Right lobe of liver (tissue), 6 donors: ENCODE results near the gene LRRC71. TPM values are rescaled to one million over a fixed set of nuclear protein-coding genes. Genes with fewer than 3 reads are reported as not detected.

Experiments used
- ATAC-seq, 4 donors: fragments of 200-7000 bp; cut with Tn5 transposase; one replicate each; pipeline ENCODE4 v1.9.1; 2020; ENCODE audit warnings: mild to moderate bottlenecking in 4 of 4, moderate library complexity in 4 of 4
- DNase-seq, 3 donors: peaks; one replicate each; pipeline ENCODE4 v3.0.0-alpha.2; 2020
- H3K27ac ChIP-seq, 3 donors: fragments of 200-600 bp; one replicate each; pipeline ENCODE4 v1.8.0; 2022
- H3K27me3 ChIP-seq, 2 donors: fragments of 200-600 bp; one replicate each; pipeline ENCODE4 v1.8.0; 2022
- H3K36me3 ChIP-seq, 4 donors: fragments of 200-600 bp; sonication (generic) in 1 of 4; one replicate each; pipeline versions ENCODE4 v1.5.1 to v1.8.0; 2017 to 2022; ENCODE audit warnings: control low read depth in 1 of 4
- H3K4me1 ChIP-seq, 4 donors: fragments of 200-600 bp; sonication (generic) in 1 of 4; one replicate each; pipeline versions ENCODE4 v1.5.1 to v1.8.0; 2017 to 2022; ENCODE audit warnings: control low read depth in 1 of 4
- H3K4me3 ChIP-seq, 3 donors: fragments of 200-600 bp; one replicate each; pipeline ENCODE4 v1.8.0; 2022
- H3K9me3 ChIP-seq, 4 donors: fragments of 200-600 bp; sonication (generic) in 1 of 4; one replicate each; pipeline versions ENCODE4 v1.5.1 to v1.8.0; 2017 to 2022; ENCODE audit warnings: control low read depth in 1 of 4
- CTCF ChIP-seq, 4 donors: fragments of 200-600 bp in 3 of 4; fragments of 450-650 bp in 1 of 4; IDR thresholded peaks; one replicate each; pipeline versions ENCODE4 v1.5.1 to v1.8.0; 2016 to 2022; ENCODE audit warnings: antibody characterized with exemption in 4 of 4, mild to moderate bottlenecking in 2 of 4
- POLR2A ChIP-seq: fragments of 450-650 bp; IDR thresholded peaks from one replicate; pipeline ENCODE4 v1.6.1; 2017; ENCODE audit warnings: antibody characterized with exemption, mild to moderate bottlenecking
- WGBS: methylation state at CpG from one replicate; pipeline ENCODE4 v1.1.6; 2018; ENCODE audit warnings: low coverage, low lambda C conversion rate; ENCODE audit not compliant: insufficient coverage; ENCODE audit errors: missing lambda C conversion rate; 5-methylcytosine and 5-hydroxymethylcytosine counted together
- intact Hi-C, 2 donors: fragments of 100-400 bp; cut with DNase I; formaldehyde crosslinking; loops; one replicate each; pipeline versions ENCODE4 v1.11.2 to v1.14.1; 2022
- long read RNA-seq: library from polyadenylated mRNA; unstranded; transcript quantifications from one replicate; pipeline ENCODE4 v2.0.0, GENCODE V29; 2019
- total RNA-seq, 6 experiments: library from RNA; depleted of rRNA in 2 of 6; stranded (reverse); fragments of >200 nt in 2 of 6; fragmentation: NEBNext Ultra II Directional in 3 of 6; extraction: Animal tissue kit (Norgen Biotek cat#: 25700) in 3 of 6; gene quantifications; one replicate each; pipeline versions ENCODE4 v1.1.0 to v1.2.4, GENCODE V29; 2016 to 2023
- donor health status: DM: no; HTN: yes; CAD: no.
- donor health status: DM: no; HTN: no; CAD: no.
- donor health status: DM: no; HTN: no; CAD: no.
- donor health status: DM: no; HTN: yes; CAD: no.
- donor health status: DM: no; HTN: yes; CAD: no.

The LRRC71 gene
- total RNA-seq = under 1 TPM in 2 of 6 experiments, not detected in 4; 0.12 to 0.20 TPM
- long read RNA-seq = 0 reads

DNA sequence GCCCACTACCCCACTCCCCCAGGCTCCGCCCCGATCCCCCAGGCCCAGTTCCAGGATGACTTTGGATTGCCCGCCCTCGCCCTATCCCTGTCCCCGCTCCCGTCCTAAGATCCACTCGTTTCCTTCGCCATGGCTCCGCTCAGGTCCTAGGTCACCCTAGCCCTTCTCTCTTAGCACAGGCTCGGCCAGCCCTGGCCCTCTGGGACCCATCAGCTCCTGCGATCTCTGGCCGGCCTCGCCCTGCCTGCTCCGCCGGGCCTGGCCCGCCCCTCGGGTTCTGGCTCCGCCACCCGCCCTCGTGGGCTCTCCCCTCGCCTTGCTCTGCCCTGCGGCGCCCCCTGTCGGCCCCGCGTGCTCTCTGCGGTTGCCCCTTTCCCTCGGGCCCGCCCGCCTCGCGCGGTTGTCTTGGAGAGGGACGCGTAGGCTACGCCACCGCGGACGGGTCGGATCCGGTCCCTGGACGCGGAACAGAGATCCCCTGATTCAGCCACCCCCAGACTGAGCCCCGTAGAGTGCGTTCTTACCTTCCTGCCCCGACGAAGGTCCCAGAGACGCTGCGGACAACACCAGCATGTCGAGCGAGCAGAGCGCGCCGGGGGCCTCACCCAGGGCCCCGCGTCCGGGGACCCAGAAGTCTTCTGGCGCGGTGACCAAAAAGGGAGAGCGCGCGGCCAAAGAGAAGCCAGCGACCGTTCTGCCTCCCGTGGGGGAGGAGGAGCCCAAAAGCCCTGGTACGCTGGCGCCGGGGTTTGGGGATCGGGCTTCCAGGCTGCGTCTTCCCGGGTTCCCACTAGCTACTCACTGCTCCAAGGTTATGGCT is at the start of gene LRRC71:
Gene LRRC71 (plus strand): TSS at position 400 of the 820 bp plus-strand sequence. CDS start 172 bp downstream, at position 572.
- intact Hi-C loops = no loop called here
- peaks cover 0 to 3% (median 0%) of the 10 kb centered on the region in 4 donors for H3K4me1 ChIP-seq
- TF ChIP-seq POLR2A (no peak), CTCF (IDR thresholded peaks at IDR 0.05) (peak; percentile 65 to 79 (median 73))
- no peak within 1 kb of the TSS for H3K27ac ChIP-seq
- H3K9me3 ChIP-seq = no peaks in the 10 kb centered on the region
- WGBS = 6% methylated on average over 39 of the region's 71 CpGs
- peak in 2 of 3 donors; percentile 74 to 77 for DNase-seq
- H3K36me3 ChIP-seq = no peaks in the 10 kb centered on the region
- ATAC-seq = peak; percentile 87 to 97 (median 92)
- no peak within 1 kb of the TSS for H3K4me3 ChIP-seq
- H3K27me3 ChIP-seq = peaks cover 0 to 28% of the 10 kb centered on the region in 2 donors

DNA sequence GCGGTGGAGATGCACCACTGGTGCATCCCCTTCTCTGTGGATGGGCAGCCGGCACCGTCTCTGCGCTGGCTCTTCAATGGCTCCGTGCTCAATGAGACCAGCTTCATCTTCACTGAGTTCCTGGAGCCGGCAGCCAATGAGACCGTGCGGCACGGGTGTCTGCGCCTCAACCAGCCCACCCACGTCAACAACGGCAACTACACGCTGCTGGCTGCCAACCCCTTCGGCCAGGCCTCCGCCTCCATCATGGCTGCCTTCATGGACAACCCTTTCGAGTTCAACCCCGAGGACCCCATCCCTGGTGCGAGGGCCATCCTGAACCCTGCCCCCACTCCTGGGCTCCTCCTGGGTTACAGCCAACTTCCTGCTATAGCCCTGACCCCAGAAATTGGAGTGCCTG is 46.8 kb upstream of the LRRC71 start:
- ATAC-seq = no peak
- intact Hi-C loops = no loop called here
- Histone ChIP-seq H3K4me1 (no peaks in the 10 kb centered on the region), H3K27ac (no peak overlapping the region), H3K27me3 (no peaks in the 10 kb centered on the region), H3K36me3 (no peaks in the 10 kb centered on the region), H3K4me3 (no peak overlapping the region), H3K9me3 (no peaks in the 10 kb centered on the region)
- no CpG with 5 or more reads among the region's 18 CpGs for WGBS
- TF ChIP-seq POLR2A (no peak), CTCF (IDR thresholded peaks at IDR 0.05) (no peak)
- DNase-seq = no peak

DNA sequence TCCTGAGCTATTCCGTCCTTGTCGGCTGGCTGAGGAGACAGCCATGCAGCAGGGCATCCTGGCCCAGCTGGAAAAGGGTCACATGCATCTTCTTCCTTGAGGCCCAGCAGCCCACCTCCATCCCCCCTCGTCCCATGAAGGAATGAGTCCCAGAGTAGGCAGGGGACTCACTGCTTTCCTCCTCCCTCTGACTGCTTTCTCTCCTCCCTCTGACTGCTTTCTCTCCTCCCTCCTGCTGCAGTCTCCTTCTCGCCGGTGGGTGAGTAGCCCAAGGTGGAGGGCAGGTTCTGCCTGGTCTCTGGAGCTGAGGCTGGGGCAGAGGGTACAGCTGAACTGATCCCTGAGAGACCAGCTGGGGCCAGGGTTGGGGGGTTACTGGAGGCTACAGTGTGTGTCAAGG is 46.3 kb upstream of the LRRC71 start:
- WGBS = 74% methylated on average over 4 of the region's 5 CpGs
- Histone ChIP-seq H3K36me3 (no peaks in the 10 kb centered on the region), H3K4me3 (no peak overlapping the region), H3K4me1 (no peaks in the 10 kb centered on the region), H3K27me3 (no peaks in the 10 kb centered on the region), H3K9me3 (no peaks in the 10 kb centered on the region), H3K27ac (no peak overlapping the region)
- TF ChIP-seq CTCF (IDR thresholded peaks at IDR 0.05) (no peak), POLR2A (no peak)
- intact Hi-C loops = no loop called here
- DNase-seq = no peak
- ATAC-seq = no peak

DNA sequence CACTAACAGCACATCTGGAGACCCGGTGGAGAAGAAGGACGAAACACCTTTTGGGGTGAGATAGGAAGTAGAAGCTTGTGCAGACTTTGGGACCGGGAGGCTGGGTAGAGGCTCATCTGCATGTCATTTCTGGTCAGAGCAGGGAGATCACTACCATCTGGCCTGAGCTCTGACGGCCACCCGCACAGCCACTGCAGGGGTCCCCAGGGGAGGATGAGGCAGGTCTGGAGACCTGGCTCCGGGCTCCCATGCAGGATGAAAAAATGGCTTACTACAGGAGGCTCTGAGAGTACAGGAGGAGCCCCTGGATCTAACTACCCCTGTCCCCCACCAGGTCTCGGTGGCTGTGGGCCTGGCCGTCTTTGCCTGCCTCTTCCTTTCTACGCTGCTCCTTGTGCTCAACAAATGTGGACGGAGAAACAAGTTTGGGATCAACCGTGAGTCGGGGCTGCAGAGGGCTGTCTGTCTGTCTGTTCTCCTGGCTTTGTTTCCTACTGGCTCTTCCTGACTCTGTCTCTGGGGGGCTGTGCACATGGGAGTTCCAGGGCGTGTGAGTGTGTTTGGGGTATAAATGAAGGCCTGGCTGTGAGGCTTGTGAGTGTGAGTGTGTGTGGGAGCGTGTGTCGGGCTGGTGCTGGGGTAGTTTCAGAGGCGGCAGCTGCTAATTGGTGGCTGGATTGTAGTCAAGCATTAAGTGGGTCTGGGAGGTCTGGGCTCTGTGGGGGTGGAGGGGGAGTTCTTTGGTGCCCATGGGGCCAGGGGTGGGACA is 45.7 kb upstream of the LRRC71 start:
- DNase-seq (no peak), ATAC-seq (no peak)
- Histone ChIP-seq H3K9me3 (no peaks in the 10 kb centered on the region), H3K27me3 (no peaks in the 10 kb centered on the region), H3K4me1 (no peaks in the 10 kb centered on the region), H3K4me3 (no peak overlapping the region), H3K36me3 (no peaks in the 10 kb centered on the region), H3K27ac (no peak overlapping the region)
- WGBS = 73% methylated on average over 3 of the region's 16 CpGs
- intact Hi-C loops = no loop called here
- TF ChIP-seq POLR2A = no peak
- no peak for TF ChIP-seq CTCF (IDR thresholded peaks at IDR 0.05)
